GM19467 (cell line): ENCODE data around the gene DENND4B.
A peak's percentile ranks its signal among the peaks of the same experiment; 100 is the strongest.
"Not testable (repeated sequence)": the region's sequence is repeated elsewhere in the genome, so short reads cannot be mapped to it uniquely, and the experiment has no call there.

Experiments used
- ATAC-seq: cut with Tn5 transposase; IDR thresholded peaks from one replicate; pipeline ENCODE4 v1.9.1; 2021; ENCODE audit warnings: mild to moderate bottlenecking, moderate library complexity; ENCODE audit not compliant: unreplicated experiment

Gene DENND4B, protein sequence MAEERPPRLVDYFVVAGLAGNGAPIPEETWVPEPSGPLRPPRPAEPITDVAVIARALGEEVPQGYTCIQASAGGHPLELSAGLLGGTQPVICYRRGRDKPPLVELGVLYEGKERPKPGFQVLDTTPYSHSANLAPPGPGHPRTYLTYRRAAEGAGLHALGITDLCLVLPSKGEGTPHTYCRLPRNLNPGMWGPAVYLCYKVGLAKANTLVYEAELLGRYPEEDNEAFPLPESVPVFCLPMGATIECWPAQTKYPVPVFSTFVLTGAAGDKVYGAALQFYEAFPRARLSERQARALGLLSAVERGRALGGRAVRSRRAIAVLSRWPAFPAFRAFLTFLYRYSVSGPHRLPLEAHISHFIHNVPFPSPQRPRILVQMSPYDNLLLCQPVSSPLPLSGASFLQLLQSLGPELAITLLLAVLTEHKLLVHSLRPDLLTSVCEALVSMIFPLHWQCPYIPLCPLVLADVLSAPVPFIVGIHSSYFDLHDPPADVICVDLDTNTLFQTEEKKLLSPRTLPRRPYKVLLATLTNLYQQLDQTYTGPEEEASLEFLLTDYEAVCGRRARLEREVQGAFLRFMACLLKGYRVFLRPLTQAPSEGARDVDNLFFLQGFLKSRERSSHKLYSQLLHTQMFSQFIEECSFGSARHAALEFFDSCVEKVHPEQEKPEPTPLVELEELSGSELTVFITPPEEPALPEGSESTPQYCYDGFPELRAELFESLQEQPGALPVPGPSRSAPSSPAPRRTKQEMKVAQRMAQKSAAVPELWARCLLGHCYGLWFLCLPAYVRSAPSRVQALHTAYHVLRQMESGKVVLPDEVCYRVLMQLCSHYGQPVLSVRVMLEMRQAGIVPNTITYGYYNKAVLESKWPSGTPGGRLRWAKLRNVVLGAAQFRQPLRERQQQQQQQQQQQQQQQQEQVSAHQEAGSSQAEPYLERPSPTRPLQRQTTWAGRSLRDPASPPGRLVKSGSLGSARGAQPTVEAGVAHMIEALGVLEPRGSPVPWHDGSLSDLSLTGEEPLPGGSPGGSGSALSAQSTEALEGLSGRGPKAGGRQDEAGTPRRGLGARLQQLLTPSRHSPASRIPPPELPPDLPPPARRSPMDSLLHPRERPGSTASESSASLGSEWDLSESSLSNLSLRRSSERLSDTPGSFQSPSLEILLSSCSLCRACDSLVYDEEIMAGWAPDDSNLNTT (N-terminal part only)

DNA sequence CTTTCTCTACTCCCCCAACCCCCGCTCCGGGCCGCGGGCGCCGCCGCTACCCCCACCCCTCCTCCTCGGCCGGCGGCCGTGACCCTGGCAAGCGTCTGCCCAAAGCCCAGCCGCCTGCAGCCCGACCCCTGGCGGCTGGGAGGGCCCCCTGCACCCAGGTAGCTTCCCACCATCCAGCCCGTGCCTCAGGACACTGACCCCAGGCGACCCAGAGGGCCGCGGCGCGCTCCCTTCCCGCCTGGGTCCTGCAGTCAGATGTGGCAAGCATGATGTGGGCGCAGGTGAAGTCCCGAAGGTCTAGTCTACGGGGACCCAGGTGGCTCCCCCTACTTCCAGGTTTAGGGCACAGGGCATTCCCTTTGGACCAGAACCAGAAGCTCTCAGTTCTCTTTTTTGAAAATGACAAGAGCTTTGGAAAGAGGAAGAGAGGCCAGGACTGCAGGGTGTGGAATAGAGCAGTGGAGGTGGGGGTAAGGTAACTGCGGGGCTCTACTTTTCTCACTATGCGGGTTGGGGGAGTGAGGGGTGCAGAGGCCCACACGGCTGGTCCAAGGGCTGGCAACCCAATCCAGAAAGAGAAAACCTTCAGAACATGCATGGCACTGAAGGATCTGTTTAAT is at the start of gene DENND4B:
Gene DENND4B (minus strand): TSS at position 97 of the 620 bp plus-strand sequence. CDS start 2,344 bp downstream, outside the sequence.
- peak; percentile 62 for ATAC-seq

DNA sequence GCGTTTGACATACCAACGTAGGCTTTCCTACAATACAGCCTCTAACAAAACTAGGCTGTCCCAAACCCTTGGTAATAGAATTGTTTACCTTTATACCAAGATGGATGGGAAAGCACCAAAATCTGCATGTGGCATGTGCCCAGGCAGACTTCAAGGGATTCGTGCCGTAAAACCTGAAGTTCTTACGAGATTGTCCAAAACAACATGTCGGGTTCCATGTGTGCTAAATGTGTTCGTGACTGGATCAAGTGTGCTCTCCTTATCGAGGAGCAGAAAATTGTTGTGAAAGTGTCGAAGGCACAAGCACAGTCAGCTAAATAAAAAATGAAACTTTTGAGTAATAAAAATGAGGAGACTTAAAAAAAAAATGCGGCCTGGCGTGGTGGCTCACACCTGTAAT is 49.1 kb upstream of the DENND4B start:
- ATAC-seq = no peak

DNA sequence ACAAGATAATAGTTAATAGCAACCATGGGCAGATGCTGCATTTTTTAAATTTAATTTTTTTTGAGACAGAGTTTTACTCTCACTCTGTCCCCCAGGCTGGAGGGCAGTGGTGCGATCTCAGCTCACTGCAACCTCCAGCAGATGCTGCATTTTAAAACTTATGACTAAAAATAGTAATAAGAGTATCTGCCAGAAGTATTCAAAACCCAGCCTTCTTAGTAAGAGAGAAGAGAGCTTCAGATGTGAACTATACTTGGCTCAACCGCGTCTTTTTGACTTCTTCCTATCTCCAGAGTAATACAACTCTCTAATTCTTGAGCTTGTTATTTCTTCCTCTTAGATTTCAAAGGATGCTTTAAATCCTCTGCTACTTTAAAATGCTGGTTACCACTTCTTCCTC is 48.7 kb upstream of the DENND4B start:
- no peak for ATAC-seq

DNA sequence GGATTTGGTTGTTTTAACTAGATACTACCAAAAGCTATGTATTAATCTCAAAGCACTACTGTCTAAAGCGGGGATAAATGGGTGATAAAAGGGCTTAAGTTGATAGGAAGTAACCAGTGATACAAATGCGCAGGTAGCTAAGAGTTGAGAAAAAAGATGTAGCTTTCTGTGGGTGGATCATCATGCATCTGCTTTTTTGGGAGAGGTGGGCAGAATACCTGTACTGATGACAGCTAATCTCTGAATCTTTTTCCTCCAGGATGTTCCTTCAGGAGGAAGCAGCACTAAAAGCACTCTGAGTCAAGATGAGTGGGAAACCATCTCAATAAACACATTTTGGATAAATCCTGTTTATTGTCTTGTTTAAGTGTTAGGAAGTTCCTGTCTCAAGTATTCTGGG is 45.3 kb upstream of the DENND4B start:
- no peak for ATAC-seq

DNA sequence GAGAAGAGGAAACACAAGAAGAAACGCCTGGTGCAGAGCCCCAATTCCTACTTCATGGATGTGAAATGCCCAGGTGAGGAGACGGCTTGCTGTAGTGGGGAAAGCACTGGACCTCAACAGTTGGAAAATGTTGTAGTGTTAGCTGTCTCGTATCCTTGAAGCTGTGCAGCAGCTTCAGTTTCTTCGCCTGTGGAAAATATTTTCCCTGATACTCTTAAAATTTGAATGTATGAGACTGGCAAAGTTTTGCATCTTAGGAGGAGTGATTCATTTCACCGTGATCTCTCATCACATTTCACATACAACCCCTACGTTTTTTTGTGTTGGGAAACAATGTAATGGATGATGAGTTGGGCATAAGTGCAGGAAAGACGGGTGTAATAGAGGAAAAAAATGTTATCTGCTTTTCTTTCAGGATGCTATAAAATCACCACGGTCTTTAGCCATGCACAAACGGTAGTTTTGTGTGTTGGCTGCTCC is 44.7 kb upstream of the DENND4B start:
- ATAC-seq = no peak

DNA sequence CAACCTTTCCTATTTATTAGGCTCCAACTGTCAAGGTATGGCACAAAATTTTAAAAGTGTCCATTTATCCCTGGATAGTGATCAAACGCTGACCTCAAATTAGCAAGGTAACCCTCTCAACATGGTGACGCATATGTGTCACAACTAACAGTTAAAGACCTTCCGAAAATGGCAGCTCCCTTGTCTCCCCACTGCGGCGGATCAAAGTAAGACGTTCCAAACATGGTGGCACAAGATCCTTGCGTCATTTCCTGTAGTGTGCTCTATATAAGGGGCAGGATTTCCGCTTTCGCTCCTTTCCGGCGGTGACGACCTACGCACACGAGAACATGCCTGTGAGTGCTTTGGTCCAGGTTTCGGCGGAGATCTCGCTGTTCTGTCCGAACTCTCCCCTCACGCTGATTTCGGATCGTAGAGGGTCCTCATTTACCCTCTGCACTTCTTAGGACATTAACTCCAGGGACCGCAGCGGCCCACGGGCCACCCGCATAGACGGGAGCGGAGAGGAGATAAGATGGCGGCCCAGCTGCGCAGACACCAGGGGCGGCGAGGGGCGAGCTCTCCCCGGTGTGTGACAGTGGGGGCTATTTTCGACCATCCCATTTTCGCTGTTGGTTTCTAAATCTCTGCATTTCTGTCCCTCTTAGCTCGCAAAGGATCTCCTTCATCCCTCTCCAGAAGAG is 44.1 kb upstream of the DENND4B start, which contains the start of gene RPS27:
Gene RPS27 (plus strand): TSS at position 295 of the 683 bp plus-strand sequence. CDS start 35 bp downstream, at position 330.
- ATAC-seq = peak; percentile 72

DNA sequence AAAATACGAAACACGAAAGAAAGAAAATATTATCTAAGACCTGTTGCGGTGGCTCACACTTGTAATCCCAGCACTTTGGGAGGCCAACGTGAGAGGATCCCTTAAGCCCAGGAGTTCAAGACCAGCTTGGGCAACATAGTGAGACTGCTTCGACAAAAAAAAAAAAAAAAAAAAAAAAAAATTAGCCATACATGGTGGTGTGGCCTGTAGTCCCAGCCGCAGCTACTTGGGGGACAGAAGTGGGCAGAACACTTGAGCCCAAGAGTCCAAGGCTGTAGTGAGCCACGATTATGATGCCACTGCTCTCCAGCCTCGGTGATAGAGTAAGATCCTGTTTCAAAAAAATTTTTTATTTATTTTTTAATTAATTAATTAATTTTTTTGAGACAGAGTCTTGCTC is 41.1 kb upstream of the DENND4B start:
- ATAC-seq = no peak

DNA sequence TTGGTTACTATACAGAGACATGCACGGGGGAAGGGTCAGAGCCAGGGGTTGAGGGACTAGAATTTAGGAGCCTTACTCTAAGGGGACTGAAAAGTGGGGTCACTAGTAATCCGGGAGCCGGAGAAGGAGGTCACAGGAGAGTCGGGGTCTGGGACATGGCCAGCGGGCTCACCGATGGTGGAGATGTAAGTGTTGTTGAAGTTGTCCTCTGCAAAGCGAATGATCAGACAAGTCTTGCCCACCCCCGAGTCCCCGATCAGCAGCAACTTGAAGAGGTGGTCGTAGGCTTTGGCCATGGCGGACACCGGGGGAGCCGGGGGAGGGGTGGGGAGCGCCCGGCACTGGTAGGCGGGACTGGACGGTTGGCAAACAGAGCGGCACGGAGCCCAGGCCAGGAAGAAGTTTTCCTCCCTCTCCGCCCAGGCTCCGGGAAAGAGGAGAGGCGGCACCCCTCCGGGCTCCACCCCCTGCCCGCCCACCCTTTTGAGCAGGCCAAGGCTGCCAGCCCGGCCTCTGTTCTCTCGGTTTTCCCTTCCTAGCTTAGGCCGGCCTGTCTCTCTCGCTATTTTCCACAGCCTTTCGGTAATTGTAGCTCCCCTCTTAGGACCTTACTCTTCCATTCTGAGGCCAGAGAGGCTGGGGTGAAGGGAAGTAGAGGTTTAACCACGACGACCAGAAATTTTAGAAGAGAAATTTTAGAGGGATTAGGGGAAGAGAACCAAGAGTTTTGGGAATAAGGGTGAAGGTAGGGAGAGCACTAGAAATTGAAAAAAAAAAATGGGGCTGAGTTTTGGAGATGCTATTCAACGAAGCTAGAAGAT is 39.6 kb upstream of the DENND4B start, which contains the start of gene RAB13:
Gene RAB13 (minus strand): TSS at position 399 of the 821 bp plus-strand sequence. CDS start 103 bp downstream, at position 296.
- no peak for ATAC-seq

DNA sequence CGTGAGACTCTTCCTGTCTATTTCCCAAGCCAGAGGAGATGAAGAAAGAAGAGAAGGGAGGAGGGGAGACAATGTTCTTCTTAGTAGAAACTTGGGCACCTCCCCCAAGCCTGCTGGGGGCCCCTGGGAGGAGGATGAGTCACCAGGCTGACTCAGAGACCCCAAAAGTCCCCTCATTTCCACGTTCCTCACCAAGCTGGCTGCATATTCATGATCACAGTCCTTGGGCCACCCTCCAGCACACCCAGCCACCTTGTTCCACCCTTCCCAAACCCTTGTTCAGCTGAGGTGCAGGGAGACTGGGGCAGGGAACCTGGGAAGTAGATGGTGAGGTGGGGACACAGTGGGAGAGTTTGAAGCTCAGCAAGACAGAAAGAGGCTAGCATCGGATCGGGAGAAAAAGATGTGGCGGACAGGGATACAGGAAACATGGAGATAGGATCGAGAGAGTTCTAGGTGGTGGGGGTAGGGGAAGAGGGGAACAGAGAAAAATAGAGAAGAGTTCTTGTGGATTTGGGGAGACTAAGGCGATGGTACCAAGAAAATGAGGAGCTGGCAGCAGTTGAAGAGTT is 38.9 kb upstream of the DENND4B start:
- ATAC-seq = no peak

DNA sequence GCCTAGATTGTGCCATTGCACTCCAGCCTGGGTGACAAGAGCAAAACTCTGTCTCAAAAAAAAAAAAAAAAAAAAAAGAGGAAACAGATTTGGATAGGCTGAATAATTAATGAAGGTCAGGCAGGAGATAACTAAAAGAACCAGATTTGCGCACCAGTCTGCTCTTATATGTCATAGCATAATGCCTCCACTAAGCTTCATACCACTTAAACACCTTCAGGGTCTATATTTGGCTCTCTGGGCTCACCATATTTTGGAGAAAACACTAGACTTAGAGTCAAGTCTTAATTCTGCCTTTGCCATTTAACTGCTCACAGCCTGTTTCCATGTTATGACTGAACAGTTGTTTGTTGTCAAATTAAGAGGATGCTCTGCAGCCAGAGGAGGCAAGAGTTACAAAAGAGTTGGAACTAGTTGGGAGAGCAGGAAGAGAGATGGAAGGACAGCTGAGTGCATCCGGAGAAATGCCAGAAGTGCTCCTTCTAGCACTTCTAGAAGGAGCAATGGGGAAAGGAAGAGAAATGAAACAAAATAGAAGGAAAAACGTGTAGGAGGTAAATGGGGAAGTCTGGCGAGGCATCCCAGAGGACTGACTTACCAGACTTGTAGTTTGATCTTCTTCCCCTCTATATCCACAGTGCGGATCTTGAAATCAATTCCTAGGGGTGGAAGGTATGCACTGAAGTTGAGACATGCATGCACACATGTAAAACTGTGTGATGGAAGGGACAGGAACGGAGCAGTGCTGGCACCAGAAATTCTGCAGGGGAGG is 37.8 kb upstream of the DENND4B start:
- no peak for ATAC-seq

DNA sequence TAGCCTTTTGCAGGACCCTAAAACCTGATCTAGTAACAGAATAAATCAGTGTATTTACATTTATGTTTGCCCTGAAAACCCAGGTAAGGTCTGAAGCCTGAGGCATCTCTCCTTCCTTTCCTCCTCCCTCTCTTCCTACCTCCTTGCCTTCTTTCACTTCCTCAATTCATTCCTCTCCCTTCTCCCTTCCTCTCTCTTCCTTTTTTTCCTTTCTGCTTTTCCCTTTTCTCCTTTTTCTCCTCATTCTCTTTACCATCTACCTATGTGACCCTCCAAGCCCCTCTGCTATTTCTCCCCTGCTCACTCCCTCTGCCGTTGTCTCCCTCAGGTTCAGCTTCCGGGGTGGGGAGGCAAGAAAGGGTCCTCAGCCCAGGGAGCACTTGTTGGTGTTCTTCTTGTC is 35.2 kb upstream of the DENND4B start:
- ATAC-seq = not testable (repeated sequence)

DNA sequence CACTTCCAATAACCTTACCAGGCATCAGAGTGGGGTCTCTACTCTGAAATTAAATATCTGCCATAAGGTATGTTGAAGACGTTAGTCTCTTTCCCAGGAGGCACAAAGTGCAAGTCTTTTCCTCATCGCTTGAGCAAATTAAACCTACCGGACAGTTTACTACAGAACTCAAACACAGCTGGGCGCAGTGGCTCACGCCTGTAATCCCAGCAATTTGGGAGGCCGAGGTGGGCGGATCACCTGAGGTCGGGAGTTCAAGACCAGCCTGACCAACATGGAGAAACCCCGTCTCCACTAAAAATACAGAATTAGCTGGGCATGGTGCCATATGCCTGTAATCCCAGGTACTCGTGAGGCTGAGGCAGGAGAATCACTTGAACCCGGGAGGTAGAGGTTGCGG is 32.6 kb upstream of the DENND4B start:
- ATAC-seq = not testable (repeated sequence)

DNA sequence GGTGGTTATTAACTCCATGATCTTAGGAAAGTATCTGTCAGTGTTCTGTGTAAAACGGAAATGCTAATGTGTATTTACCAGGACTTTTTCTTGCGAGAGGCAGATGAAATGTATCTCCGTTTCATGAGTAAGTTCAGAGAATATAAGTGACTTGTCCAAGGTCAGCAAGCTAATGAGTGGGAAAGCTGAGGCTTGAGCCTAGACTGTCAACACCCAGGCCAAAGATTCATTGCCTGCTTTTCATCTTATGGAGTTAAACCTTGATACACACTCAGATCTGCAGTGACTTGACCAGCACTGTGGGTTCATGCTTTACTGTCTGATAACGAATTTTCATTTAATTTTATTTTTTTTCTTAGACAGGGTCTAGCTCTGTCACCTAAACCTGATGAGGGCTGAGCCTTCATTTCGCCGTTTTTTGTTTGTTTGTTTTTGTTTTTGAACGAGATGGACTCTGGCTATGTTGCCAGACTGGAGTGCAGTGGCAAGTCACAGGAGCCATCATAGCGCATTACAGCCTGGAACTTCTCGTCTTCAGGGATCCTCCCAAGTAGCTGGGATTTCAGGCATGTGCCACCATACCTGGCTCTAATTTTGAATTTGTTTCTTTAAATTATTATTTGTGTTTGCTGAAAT is 31.9 kb upstream of the DENND4B start:
- no peak for ATAC-seq

DNA sequence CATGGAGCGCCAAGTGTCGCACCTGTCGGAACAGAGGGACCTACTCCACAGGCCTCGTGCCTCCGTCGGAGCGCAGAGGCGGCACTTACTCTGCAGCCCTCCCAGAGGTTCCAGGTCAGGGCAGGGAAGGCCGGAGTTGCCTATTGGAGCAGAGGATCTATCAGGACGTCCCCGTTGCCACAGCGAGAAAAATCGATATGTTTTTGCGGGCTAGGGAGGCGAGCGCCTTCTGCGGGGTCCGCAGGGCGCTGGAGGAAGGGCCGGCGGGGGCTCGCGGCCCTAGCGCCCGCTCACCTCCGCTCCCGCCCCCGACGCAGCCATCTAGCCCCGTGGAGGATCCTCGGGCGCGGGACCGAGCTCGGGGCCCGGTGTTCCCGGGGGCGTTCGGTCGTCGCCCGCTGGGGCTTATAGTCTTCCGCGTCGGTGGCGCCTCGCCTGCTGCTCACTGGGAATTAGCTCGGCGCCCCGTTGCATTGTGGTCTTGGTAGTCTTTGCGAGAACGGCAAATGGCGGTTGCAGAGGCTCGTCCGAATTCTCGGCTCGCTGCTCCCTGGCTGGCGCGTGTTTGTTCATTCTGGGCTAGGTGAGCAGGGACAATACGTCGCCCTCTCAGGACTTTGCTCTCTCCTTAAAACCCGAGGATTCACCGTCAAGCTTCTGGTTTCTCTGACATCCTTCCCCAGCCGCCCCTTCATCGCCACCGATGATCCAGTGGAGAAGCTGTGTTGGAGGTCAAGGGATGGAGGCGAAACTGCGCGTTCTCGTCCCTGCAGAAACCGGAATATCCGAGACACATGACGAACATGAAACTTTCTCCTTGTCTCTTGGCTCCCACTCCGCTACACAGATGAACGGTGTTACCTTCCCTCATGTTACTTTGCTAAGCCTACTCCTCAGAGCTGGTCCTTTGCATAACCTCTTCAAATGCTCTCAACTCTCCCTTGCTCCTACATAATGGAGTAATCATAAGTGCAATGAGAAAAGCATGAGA is 31.0 kb upstream of the DENND4B start, which contains the start of gene JTB:
Gene JTB (minus strand): TSS at position 425 of the 991 bp plus-strand sequence. CDS start 422 bp downstream, at position 3.
- ATAC-seq = peak; percentile 66

DNA sequence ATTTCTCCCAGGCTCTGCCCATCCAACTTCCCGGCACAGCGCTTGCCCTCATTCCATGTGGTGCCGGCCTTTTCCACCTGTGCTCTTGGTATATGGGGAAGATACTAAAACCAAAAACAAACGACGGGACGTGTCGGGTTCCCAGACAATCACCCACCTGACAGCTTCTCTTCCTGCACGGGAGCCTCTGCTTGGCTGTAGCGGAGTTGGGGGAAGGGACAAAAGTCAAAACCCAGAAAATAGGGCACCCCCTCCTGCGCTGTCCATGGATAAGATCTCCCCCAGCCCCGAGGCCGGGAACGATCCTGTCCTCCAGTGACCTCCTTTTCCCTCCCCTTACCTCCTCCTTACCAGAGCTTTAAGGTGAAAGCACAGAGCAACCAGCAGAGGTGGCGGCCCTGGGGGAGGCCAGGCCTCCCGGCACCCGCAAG is 30.3 kb upstream of the DENND4B start:
- no peak for ATAC-seq

DNA sequence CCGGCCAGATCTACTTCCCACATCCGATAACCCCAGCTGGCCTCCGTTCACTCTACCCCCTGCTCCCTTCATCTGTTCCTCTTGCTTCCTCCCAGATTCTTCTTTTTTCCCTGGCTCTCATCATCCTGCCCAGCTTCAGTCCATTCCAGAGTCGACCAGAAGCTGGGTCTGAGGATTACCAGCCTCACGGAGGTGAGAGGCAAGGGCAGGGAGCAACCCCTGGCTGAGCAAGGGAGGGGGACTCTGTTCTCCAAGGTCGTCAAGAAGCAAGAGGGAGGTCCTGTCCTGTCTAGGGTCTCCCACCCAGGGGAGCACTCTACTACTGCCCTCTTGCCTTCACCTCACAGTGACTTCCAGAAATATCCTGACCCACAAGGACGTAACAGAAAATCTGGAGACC is 27.0 kb upstream of the DENND4B start:
- no peak for ATAC-seq
